ENCODE results near the gene FRY.

Gene FRY

DNA sequence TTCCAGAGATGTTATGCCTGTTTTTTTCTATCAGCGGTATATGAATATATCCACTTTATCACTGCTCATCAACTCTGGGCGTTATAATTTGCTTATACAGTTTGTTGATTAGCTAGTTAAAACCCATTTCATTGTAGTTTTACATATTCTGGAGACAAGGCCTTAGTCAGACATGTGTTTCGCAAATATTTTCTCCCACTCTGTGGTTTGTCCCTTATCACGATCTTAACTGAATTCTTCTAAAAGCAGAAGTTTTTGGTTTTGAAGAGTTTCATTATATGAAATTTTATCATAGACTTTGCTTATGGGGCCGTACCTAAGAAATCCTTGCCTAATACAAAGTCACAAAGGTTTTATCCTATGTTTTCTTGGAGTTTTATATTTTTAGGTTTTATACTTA is 84.6 kb downstream of the FRY start:
- H3K4me3 ChIP-seq (ENCODE audit: low read length), result no peak overlapping the region
- DNase-seq (ENCODE audit: low read depth), result no peak
- TF ChIP-seq, protein P1, sequence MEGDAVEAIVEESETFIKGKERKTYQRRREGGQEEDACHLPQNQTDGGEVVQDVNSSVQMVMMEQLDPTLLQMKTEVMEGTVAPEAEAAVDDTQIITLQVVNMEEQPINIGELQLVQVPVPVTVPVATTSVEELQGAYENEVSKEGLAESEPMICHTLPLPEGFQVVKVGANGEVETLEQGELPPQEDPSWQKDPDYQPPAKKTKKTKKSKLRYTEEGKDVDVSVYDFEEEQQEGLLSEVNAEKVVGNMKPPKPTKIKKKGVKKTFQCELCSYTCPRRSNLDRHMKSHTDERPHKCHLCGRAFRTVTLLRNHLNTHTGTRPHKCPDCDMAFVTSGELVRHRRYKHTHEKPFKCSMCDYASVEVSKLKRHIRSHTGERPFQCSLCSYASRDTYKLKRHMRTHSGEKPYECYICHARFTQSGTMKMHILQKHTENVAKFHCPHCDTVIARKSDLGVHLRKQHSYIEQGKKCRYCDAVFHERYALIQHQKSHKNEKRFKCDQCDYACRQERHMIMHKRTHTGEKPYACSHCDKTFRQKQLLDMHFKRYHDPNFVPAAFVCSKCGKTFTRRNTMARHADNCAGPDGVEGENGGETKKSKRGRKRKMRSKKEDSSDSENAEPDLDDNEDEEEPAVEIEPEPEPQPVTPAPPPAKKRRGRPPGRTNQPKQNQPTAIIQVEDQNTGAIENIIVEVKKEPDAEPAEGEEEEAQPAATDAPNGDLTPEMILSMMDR (conservative IDR thresholded peaks at IDR 0.05; ENCODE audit: low read length), result no peak

DNA sequence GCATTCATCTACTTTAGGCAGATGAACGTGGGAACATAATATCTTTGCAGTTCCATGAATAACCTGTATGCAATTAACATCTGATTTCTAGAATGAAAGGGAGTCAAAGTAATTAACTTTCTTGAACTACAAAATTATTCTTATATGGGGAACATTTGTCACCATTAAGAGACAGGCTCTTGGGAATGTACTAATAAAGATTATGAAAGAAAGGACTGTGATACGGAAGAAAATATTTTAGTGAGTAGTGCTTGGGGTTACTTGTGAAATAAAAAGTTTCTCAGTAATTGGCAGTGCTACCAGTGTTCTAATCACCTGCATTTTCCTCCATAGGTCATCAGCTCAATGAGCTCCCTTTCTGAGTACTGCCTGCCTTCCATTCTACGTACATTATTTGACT is 85.4 kb downstream of the FRY start:
- DNase-seq (ENCODE audit: low read depth), result no peak
- TF ChIP-seq, protein P1 (conservative IDR thresholded peaks at IDR 0.05; ENCODE audit: low read length), result no peak
- H3K4me3 ChIP-seq (ENCODE audit: low read length), result no peak overlapping the region

DNA sequence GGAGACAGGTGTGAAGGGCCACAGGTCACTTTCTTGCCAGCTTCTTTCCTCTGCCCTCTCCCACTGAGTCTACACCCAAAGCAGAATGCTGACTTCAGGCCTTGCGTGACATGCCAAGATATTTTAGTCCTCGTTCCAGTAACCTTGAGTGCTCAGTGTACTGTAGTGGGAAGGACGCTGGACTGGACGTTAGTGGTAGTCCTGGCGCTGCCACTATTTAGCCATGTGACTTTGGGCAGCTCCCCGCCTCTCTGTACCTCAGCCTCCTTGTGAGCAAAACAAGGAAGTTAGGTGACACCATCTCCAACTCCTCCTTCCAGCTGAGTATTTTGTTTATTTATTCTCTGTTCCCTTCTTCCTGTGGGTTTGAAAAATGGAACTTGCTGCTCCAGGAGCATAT is 86.1 kb downstream of the FRY start:
- no peak for DNase-seq (ENCODE audit: low read depth)
- TF ChIP-seq, protein P1 (conservative IDR thresholded peaks at IDR 0.05; ENCODE audit: low read length), result no peak
- H3K4me3 ChIP-seq (ENCODE audit: low read length), result no peak overlapping the region

DNA sequence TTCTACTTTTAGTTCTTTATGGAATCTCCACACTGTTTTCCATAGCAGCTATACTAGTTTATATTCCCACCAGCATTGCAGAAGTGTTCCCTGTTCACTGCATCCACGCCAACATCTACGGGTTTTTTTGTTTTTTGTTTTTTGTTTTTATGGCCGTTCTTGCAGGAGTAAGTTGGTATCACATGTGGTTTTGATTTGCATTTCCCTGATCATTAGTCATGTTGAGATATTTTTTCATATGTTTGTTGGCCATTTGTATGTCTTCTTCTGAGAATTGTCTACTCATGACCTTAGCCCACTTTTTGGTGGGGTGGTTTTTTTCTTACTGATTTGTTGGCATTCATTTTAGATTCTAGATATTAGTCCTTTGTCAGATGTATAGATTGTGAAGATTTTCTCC is 89.7 kb downstream of the FRY start:
- no peak overlapping the region for H3K4me3 ChIP-seq (ENCODE audit: low read length)
- DNase-seq (ENCODE audit: low read depth), result peak; percentile 68
- TF ChIP-seq, protein P1 (conservative IDR thresholded peaks at IDR 0.05; ENCODE audit: low read length), result no peak

DNA sequence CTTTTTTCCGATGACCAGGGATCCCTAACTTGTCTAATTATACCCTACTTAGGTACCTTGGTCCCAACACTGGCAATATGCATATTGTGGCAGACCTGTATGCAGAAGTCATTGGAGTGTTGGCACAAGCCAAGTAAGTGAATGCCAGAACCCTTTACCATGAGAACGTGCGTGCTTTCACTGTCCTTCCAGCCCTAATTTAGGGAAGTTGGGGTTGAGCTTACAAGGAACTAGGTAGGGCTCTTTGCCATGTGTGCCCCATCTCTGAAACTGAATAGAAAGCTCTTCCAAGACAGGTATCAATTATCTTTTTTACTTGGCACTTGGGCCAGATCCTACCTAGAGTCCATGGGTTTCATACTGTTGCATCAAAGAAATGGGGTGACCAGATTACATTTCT is 93.2 kb downstream of the FRY start:
- no peak overlapping the region for H3K4me3 ChIP-seq (ENCODE audit: low read length)
- TF ChIP-seq, protein P1 (conservative IDR thresholded peaks at IDR 0.05; ENCODE audit: low read length), result no peak
- no peak for DNase-seq (ENCODE audit: low read depth)

DNA sequence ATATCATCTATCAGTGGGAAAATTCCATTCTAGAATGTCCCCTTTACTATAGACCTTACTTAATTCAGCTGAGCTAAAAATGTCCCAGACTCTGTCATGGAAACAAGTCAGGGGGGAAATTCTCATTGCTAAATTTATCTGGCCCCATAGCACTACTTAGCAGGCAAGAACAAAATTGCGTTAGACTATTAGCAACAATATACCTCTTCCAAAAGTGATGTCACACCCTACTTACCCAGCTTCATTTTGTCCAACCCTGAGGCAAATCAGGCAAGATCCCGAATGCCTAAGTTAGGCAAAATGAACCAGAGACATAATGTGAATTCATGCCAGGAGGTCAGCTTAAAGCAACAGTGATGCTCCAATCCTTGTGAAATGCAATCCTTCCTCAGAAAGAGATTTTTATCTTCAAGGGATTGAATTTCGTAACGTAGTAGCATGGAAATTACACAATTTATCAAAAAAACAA is 93.7 kb downstream of the FRY start:
- peak; percentile 74 for DNase-seq (ENCODE audit: low read depth)
- TF ChIP-seq, protein P1 (conservative IDR thresholded peaks at IDR 0.05; ENCODE audit: low read length), result no peak
- no peak overlapping the region for H3K4me3 ChIP-seq (ENCODE audit: low read length)

DNA sequence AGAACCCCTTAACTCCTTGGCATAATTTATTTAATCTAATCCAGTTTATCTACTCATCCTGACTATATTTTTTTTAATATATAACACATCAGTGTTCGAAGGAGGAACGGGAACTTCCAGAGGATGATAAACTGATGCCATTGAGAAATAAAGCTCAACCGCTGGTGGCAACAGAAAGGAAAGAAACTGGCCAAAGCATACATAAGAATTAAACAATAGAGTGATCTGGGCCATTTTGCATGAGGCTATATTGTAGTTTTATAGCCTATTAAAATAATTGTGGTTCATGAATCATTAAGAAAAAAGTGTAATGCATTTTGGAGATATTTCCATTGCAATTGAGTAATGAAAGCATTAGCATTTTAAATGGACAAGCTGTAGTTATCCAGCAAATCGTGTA is 94.2 kb downstream of the FRY start:
- H3K4me3 ChIP-seq (ENCODE audit: low read length), result no peak overlapping the region
- TF ChIP-seq, protein P1 (conservative IDR thresholded peaks at IDR 0.05; ENCODE audit: low read length), result no peak
- peak; percentile 69 for DNase-seq (ENCODE audit: low read depth)
